Mucosa of descending colon (tissue), 3 donors: ENCODE measurements around the gene NEDD9. TPM values are rescaled to one million over a fixed set of nuclear protein-coding genes. Genes with fewer than 3 reads are reported as not detected.
A peak's percentile ranks its signal among the peaks of the same experiment; 100 is the strongest.

ENCODE experiments used
- ATAC-seq: fragments of 200-7000 bp; cut with Tn5 transposase; one replicate; pipeline ENCODE4 v1.9.1; 2020; ENCODE audit warnings: mild to moderate bottlenecking, moderate library complexity
- DNase-seq, 3 donors: peaks; one replicate each; pipeline ENCODE4 v3.0.0-alpha.2; 2020
- H3K36me3 ChIP-seq: fragments of 200-600 bp; one replicate; pipeline ENCODE4 v1.8.0; 2021; ENCODE audit warnings: low read depth, mild to moderate bottlenecking
- H3K4me1 ChIP-seq: fragments of 200-600 bp; one replicate; pipeline ENCODE4 v1.8.0; 2021; ENCODE audit warnings: low read depth, mild to moderate bottlenecking
- H3K4me3 ChIP-seq: fragments of 200-600 bp; one replicate; pipeline ENCODE4 v1.8.0; 2021; ENCODE audit warnings: mild to moderate bottlenecking
- H3K9me3 ChIP-seq: fragments of 200-600 bp; one replicate; pipeline ENCODE4 v1.8.0; 2021; ENCODE audit warnings: mild to moderate bottlenecking
- intact Hi-C, 2 donors: fragments of 100-400 bp; cut with DNase I in 1 of 2; cut with micrococcal nuclease in 1 of 2; formaldehyde crosslinking; loops; one replicate each; pipeline versions ENCODE4 v1.11.0 to v1.11.1; 2022; cut with DNase I, micrococcal nuclease
- total RNA-seq, 3 donors: library from RNA; stranded (reverse); fragmentation: NEBNext Ultra II Directional in 2 of 3; extraction: Animal tissue kit (Norgen Biotek cat#: 25700) in 2 of 3; gene quantifications; one replicate each; pipeline versions ENCODE4 v1.2.1 to v1.2.4, GENCODE V29; 2021 to 2023
- TF ChIP-seq, protein P1 (sequence below): fragments of 200-600 bp; IDR thresholded peaks from one replicate; pipeline ENCODE4 v1.8.0; 2022; ENCODE audit warnings: antibody characterized with exemption, mild to moderate bottlenecking
- donor health status: DM: no; HTN: no; CAD: no; lungs with moderate emphysema.
- donor health status: DM: no; HTN: no; CAD: no.
- donor health status: DM: no; HTN: yes; CAD: no.

The NEDD9 gene
- total RNA-seq, 3 donors from 2014 or later: 41.4 to 66.6 (median 62.1) TPM

DNA sequence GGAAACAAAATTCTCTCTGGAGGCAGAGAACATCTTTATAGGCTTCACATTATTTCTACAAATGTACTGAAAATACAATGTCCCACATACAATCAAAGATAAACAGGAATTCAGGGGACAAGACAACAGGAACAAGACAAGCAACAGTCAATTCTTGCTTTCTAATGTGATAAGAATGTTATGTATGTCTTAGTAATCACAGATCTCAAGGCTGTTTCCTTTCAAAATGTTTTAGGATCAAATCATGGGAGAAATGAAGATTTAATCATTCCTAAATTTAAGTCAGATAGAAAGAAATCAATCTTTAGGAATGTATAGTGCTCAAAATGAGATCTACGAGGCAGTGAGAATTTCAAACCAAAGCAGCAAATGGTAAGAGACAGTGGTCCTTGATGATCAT is 32.1 kb downstream of the NEDD9 start:
- TF ChIP-seq, protein P1, sequence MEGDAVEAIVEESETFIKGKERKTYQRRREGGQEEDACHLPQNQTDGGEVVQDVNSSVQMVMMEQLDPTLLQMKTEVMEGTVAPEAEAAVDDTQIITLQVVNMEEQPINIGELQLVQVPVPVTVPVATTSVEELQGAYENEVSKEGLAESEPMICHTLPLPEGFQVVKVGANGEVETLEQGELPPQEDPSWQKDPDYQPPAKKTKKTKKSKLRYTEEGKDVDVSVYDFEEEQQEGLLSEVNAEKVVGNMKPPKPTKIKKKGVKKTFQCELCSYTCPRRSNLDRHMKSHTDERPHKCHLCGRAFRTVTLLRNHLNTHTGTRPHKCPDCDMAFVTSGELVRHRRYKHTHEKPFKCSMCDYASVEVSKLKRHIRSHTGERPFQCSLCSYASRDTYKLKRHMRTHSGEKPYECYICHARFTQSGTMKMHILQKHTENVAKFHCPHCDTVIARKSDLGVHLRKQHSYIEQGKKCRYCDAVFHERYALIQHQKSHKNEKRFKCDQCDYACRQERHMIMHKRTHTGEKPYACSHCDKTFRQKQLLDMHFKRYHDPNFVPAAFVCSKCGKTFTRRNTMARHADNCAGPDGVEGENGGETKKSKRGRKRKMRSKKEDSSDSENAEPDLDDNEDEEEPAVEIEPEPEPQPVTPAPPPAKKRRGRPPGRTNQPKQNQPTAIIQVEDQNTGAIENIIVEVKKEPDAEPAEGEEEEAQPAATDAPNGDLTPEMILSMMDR: no peak
- Histone ChIP-seq H3K9me3 (no peaks in the 10 kb centered on the region), H3K4me3 (no peak overlapping the region), H3K4me1 (peaks cover 4% of the 10 kb centered on the region), H3K36me3 (no peaks in the 10 kb centered on the region)
- intact Hi-C loops: no loop called here
- DNase-seq (no peak), ATAC-seq (no peak)

DNA sequence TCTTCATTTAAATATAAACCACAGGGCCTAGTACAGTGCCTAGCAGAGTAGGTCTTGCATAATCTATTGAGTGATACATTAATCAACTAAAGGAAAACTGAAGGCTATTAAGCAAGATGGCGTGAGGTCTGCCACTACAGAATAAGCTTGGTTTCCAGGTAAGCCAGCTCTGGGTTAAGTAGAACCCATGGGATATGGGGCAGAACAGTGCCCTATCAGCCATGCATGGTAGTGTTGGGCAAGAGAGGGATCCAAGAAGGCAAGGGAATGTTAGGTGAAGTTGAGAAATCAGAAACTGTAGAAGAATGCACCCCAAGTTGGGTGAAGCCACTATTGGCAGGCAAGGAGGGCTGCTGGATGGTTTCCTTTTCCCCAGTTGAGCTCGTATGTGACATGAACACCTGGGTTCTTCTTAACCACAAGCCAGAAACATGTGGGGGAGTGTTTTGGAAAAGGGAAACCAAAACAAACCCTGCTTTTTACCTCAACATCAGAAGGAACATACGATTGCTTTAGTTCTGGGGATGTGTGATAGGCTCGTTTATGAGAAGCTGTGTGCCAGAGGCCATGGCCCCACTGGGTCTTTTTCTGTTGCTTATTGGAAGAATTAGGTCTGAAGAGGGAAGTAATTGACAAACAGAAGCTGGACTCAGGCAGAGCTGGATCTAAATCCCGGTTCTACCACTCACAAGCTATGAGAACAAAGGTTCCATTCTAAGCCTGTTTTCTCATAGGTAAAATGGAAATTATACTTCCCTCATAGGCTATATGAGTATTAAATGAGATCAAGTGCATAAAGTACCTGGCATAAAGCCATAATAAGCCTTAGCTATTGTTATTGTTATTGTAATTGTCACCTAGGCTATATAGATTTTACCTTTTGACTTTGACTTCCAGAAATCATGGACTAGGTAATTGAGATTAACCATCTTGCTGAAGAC is 33.5 kb downstream of the NEDD9 start:
- TF ChIP-seq, protein P1: no peak
- no peak overlapping the region for H3K4me3 ChIP-seq
- no peak for DNase-seq
- intact Hi-C loops: no loop called here
- H3K4me1 ChIP-seq: peaks cover 4% of the 10 kb centered on the region
- no peaks in the 10 kb centered on the region for H3K9me3 ChIP-seq
- H3K36me3 ChIP-seq: no peaks in the 10 kb centered on the region
- peak; percentile 24 for ATAC-seq

GRCh38 chr6:11197850-11198249 is 34.6 kb downstream of the NEDD9 start:
- no peak for DNase-seq
- no peaks in the 10 kb centered on the region for H3K9me3 ChIP-seq
- no peak for ATAC-seq
- peaks cover 4% of the 10 kb centered on the region for H3K4me1 ChIP-seq
- intact Hi-C loops: no loop called here
- H3K36me3 ChIP-seq: no peaks in the 10 kb centered on the region
- TF ChIP-seq, protein P1: no peak
- H3K4me3 ChIP-seq: no peak overlapping the region

- Histone ChIP-seq H3K4me3 (no peak overlapping the region), H3K36me3 (no peaks in the 10 kb centered on the region), H3K4me1 (no peaks in the 10 kb centered on the region), H3K9me3 (no peaks in the 10 kb centered on the region)
- intact Hi-C loops: no loop called here
- TF ChIP-seq, protein P1: no peak
- DNase-seq (no peak), ATAC-seq (no peak)
Measured at GRCh38 chr6:11197175-11197536, 35.3 kb downstream of the NEDD9 start.

DNA sequence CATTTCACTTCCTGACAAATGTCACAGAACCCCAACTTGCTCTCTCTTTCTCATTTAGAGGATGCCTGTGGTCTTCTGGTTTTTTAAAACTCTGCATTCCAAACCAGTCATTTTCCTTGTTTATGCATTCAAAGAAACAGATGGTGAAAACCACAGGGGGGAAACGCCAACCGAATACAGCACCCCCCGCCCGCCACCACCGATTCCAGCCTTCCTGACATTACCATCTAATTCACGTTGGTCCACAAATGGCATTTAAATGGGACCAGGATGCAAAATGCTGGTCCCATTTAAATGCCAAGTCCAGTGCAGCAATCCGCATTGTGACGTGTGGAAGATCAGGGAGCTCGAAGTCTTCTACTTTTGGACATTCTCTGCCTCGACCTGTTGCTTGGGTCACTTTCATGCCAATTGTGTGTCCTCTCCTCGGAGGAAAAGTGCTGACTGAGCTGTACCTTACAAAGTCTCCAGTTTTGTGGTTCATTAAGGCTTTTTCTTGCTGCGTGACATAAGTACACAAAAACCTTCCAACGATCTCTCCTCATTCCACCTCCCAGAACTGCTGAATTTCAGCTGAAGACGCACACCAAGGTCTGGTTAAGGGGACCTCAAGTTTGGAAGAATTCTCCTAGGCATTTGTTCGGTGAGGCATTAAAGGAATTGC is 35.8 kb downstream of the NEDD9 start:
- Histone ChIP-seq H3K9me3 (no peaks in the 10 kb centered on the region), H3K4me3 (no peak overlapping the region), H3K36me3 (no peaks in the 10 kb centered on the region), H3K4me1 (no peaks in the 10 kb centered on the region)
- intact Hi-C loops: no loop called here
- no peak for DNase-seq
- no peak for ATAC-seq
- TF ChIP-seq, protein P1: no peak
